ENCODE measurements around the gene ZNF565.
"Not testable (repeated sequence)": the region's sequence is repeated elsewhere in the genome, so short reads cannot be mapped to it uniquely, and the experiment has no call there.

ZNF565 gene
- 9.7 to 13.1 (median 11.6) reads per million in 4 donors for total RNA-seq

DNA sequence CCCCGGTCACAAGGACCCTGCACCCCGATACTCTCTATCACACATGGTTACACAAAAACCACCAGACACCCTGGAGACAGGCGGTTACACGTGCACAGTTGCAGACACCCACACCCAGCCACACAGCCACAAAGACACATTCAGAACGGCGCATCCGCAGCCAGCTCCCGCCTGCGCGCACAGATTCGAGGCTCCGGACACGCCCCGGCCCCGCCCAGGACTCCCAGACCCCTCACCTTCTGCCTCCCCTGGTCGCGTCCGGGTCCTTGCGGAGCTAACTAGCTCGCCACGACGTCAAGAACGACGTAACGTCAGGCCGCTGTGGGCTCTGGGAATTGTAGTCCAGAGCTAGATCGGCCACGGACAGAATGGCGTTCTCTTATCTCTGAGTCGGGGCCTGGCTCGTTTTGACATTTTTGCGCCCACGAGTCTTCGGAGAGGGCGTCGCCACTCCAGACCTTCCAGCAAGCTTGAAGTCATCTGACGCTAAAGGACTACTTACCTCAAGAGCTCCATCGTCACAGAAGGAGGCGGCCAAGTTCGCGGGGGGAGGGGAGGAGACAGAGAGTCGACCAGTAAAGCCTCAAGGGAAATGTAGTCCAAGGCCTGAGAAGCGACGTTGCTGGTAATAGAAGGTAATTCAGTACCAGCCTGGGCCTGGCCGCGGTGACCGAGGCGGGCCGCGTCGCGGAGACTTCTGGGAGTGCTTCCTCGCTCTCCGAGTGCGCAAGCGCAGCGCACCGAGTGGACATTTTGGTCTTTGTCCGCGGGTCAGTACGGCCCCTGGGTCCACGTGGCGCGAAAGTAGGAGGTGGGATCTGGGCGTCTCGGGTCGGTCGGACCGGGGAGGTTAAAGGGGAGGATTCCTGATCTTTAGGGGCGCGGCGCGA is at the start of gene ZNF565, which contains the start of gene ZNF146:
TSS of gene ZNF565 (minus strand) at position 280 of the 890 bp plus-strand sequence. CDS start 12,680 bp downstream, outside the sequence.
TSS of gene ZNF146 (plus strand) at position 721 of the 890 bp plus-strand sequence. CDS start 21,335 bp downstream, outside the sequence.
- peak; percentile 92 to 98 (median 93) for DNase-seq

DNA sequence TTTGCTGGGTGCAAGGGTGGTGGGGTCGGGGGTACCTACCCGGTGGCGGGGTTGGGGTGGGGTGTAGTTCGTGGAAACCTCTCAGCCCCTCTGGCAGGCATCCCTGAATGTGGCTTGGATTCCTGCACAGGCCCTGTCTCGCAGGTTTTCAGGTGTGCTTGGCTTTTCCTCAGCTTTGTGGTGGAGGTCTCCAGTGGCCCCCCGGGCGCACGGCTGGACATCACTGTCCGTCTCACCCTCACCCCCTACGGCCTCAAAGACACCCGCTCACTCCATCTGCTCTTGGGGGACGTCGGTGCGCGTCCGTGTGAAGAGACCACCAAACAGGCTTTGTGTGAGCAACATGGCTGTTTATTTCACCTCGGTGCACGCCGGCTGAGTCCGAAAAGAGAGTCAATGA is 44.7 kb upstream of the ZNF565 start:
- DNase-seq, result no peak

DNA sequence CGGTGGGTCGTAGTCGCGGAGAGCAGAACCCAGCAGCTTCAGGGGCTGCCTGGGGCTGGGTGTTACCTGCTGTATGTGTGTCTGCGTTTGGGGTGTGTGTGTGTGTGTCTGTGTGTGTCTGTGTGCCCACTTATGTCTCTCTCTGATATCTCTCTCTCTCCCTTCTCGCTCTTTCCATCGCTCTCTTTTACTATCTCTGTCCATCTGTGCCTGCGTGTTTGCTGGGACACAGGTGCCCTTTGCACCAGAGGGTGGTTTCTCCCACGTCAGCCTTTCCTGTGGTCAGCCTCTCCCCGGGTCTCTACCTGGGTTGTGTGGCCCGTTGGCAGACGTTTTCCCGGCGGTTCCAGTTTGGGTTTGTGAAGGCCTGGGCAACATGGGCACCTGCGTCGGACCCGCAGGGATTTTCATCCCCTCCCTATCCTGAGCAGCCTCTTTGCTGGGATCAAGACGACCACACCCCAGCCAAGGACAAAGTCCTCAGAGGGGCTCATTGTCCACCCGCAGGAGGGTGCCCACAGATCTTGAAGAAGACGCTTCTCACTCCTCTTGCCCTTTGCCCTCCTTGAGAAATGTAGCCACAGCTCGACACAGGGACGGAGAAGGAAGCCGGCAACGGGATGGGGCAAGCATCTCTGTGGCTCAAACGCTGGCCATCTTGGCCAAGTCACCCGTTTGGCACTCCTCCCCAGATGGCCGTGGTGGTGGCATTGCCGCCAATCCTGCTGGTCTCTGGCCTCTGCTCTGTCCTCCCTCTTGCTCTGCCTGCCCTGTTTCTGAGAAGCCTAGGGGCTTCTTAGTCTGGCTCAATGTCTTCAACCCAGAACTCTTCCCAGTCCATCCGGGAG is 43.8 kb upstream of the ZNF565 start:
- no peak for DNase-seq

DNA sequence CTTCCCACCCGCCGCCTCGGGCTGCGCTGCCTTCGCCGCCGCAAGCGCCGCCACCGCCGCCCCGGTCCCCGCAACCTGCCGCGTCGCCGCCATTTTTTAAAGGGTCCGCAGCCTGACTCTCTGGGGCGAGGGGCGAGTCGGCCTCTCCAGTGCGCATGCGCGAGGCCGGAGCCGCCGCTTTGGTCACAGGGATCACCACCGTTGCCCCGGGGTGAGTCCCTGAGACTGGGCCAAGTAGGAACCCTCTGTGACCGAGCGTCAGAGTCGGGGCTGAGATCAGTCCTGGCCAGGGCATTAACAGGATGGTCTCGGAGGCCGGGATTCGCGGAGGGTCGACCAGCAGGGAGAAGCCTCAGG is 43.0 kb upstream of the ZNF565 start:
- DNase-seq, result no peak

DNA sequence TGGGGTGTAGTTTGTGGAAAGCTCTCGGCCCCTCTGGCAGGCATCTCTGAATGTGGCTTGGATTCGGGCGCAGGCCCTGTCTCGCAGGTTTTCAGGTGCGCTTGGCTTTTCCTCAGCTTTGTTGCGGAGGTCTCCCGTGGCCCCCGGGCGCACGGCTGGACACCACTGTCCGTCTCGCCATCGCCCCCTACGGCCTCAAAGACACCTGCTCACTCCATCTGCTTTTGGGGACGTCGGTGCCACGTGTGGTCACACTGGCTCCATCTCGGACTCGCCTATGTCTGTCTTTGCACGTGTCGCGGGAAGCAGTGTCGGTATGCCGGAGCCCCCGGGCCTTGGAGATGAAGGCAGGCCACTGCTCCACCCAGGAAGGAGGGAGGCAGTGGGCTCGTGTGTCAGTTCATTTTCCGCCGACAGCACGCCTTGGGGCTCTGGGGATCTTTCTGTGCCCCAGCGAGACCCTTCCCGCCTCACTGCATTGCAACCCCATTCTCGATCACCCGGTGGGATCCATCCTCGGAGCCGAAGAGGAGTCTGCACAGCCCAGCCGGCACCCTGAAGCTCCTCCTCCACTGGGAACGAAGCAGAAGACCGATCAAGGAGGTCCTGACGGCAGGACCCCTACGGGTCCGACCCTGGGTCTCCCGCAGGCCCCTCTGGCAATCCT is 42.5 kb upstream of the ZNF565 start:
- DNase-seq, result no peak

DNA sequence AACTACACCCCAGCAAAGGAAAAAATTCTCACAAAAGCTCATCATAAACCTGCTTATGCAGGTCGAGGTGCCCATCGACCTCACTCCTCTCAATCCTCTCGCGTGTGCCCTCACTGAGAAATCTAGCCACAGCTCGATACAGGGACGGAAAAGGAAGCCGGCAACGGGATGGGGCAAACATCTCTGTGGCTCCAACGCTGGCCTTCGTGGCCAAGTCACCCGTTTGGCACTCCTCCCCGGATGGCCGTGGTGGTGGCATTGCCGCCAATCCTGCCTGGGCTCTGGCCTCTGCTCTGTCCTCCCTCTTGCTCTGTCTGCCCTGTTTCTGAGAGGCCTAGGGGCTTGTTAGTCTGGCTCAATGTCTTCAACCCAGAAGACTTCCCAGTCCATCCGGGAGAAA is 41.6 kb upstream of the ZNF565 start:
- no peak for DNase-seq

DNA sequence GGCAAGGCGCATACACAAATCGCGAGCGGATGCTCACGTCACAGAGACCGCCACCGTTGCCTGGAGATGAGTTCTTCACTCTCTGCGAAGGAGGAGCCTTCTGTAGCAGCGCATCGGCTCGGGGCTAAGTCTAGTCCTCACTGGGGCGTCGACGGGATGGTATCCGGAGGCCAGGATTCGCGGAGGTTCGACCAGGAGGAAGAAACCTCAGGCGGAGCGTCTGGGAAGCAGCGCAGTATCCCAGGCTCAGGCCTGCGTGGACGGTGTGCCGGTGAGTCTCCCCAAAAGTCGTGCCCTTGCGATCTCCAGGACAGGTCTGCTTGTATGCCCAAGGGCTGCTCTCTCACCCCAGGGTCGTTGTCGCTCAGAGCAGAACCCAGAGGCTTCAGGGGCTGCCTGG is 40.9 kb upstream of the ZNF565 start:
- DNase-seq, result no peak

DNA sequence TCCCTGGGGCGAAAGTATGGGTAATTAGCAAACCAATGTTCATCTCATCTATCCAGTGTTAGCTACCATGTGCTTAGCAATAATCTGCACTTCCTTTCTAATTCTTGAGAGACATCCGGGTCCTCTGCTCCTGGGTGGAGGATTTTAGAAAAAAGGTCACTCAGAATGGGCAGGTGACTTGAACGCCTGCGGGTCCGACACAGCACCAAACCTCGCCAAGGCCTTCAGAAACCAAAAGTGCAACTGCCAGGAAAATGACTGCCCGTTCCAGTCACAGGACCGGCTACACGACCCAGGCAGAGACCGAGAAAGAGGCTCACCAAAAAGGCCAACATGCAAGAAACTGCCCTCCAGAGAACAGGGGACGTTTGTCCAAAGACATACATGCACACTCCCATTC is 40.4 kb upstream of the ZNF565 start:
- no peak for DNase-seq

DNA sequence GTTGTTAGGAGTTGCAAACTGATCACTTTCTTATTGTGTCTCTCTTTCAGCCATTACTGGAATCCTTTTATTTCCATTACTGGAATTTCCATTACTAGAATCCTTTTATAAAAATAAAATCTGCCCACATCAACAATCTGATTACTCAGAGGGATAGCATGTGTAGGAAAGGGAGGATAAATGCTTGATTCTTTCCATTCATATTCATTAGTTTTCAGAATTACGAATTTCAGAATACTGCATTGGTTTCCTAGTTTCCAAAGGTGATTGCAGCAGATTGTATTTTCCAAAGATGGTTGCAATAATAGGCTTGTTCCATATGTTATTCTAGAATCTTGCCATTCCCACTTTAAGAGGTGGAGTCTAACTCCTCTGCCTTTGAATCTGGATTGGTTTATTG is 37.6 kb upstream of the ZNF565 start:
- DNase-seq, result no peak

DNA sequence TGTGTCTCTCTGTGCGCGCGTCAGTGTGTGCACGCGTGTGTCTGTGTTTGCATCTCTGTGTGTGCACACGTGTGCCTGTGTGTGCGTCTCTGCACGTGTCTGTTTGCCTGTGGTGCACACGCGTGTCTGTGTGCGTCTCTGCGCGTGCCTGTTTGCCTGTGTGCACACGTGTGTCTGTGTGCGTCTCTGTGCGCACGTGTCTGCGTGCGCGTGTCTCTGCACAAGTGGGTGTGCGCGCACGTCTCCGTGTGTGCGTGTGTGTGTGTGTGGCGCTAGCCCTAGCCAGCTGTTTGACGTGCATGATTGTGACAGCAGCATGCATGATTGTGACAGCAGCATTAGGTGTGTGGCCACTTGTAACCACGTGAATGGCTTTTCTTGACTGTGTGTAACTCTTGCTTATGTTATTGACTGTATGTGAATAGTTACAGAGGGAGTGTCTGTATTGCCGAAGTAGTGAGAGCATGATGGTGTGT is 31.6 kb upstream of the ZNF565 start:
- DNase-seq, result no peak

DNA sequence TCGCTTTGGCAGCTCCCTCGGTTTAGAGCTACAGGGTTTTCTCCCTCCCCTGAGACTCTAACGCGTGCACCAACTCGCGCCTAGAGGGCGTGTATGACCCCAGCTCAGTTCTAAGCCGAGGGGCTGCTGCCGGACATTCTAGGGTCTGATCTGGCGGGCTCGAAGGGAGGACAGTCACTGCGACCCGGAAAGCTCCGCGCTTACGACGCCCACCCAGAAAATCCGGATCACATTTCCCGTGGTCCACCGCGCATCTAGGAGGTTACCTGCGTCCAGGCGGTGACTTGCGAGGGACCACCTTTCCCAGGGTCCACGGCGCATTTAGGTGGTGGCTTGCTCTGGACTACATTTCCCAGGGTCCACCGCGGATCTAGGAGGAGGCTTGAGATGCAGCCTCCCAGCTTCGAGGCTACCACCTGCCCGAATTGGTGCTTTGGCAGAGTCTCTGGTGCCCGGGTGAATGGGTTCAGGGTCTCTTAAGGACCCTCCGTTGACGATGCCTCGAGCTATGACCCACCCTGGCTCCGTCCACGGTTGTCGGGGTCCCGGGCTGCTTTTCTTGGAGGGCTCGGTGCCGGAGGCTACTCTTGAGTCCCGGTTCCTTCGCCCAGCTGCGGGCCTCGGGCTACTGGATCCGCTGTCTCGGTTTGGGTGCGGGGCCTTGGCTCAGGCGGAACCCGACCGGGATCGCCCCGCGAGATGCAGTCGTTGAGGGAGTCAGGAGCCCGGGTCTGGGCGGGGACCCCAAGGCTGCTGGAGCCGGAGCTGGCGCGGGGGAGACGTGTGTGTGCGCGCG is 30.9 kb upstream of the ZNF565 start:
- no peak for DNase-seq

DNA sequence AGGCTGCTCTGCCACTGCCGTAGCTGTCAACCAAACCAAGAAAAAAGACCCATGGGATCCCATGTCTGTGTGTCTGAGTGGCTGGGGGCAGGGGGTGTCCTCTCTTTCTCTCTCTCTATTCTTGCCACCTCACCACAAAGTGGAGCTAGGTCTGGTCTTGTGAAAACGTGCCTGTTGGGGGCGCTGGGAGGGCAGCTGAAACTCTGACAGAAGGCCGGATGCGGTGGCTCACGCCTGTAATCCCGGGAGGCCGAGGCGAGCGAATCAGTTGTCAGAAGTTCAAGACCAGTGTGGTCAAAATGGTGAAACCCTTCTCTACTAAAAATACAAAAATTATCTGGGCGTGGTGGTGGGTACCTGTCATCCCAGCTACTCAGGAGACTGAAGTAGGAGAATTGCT is 29.6 kb upstream of the ZNF565 start:
- no peak for DNase-seq

DNA sequence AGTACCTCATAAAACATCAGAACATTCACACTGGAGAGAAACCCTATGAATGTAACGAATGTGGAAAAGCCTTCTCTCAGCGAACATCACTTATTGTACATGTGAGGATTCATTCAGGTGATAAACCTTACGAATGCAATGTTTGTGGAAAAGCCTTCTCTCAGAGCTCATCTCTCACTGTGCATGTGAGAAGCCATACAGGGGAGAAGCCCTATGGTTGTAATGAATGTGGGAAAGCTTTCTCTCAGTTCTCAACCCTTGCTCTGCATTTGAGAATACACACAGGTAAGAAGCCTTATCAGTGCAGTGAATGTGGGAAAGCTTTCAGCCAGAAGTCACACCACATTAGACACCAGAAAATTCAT is 22.5 kb upstream of the ZNF565 start:
- no peak for DNase-seq

DNA sequence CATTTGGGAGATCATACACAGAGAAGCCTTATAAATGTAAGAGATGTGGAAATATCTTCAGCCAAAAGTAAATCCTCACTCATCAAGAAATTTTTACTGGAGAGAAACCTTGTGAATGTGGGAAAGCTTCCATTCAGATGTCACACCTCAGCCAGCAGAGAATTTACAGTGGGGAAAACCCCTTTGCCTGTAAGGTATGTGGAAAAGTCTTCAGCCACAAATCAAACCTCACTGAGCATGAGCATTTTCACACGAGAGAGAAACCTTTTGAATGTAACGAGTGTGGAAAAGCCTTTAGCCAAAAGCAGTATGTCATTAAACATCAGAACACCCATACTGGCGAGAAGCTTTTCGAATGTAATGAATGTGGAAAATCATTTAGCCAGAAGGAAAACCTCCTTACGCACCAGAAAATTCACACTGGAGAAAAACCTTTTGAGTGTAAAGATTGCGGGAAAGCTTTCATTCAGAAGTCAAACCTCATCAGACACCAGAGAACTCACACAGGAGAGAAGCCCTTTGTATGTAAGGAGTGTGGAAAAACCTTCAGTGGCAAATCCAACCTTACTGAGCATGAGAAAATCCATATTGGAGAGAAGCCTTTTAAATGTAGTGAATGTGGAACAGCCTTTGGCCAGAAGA is 22.0 kb upstream of the ZNF565 start:
- no peak for DNase-seq

DNA sequence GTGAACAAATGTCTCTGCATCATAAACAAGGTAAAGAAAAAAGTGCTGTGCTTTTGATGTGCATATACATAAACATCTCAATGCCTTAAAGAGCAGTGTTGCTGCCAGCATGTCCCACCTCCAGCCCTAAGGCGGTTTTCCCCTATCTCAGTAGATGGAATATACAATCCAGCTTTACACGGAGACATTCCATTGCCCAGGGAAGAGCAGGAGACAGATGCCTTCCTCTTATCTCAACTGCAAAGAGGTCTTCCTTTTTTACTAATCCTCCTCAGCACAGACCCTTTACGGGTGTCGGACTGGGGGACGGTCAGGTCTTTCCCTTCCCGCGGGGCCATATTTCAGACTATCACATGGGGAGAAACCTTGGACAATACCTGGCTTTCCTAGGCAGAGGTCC is 19.2 kb upstream of the ZNF565 start:
- DNase-seq, result not testable (repeated sequence)

DNA sequence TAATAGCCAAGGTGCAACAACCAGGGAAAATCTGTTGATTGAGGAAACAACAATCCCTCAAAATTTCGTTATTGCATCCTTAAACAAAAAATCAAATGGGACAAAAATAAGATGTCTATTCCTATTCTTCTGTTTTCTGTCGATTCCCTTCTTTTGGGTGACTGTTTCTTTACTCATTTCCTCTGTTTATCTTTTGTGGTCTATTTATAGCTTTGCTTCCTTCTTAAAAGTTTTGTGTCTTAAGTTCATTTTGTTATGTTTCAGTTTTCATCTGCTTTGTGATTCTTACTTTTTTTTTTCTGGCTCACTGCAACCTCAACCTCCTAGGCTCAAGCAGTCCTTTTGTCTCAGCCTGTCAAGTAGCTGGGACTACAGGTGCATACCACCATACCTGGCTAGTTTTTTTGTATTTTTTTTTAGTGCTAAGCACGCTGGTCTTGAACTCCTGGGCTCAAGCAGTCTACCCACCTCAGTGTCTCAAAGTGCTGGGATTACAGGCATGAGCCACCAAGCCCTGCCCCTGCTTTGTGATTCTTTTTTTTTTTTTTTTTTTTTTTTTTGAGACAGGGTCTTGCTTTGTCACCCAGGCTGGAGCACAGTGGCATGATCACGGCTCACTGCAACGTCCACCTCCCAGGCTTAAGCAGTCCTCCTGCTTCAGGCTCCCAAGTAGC is 10.9 kb upstream of the ZNF565 start:
- no peak for DNase-seq

DNA sequence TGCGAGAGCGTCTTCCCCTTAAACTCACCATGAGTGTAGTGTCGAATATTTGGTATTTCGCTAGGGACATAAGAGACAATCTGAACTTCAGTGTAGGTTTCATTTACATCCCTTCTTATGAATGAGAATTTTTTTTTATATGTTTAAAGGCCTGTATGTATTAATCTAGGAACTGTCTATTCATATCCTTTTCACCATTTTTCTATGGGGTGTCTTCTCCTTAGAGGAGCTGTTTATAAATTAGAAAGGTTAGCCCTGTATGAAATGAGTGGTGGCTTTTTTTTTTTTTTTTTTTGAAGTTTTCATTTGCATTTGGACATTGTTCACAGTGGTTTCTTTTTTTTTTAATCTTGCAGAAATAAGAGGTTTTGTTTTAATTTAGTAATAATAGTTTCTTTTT is 8.0 kb upstream of the ZNF565 start:
- no peak for DNase-seq

DNA sequence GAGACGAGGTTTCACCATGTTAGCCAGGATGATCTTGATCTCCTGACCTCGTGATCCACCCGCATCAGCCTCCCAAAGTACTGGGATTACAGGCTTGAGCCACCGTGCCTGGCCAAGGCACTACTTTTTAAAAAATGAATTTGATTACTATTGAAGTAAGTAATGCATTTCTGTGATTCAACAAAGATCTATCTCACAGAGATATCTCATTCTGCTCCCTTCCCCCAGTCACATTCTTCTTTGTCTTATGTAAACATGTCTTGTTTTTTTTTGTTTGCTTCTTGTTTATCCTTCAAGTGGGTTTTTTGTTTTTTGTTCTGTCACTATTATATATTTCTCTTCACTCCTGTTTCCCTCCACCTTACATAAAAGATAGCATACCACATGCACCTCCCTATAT is 7.0 kb upstream of the ZNF565 start:
- no peak for DNase-seq

DNA sequence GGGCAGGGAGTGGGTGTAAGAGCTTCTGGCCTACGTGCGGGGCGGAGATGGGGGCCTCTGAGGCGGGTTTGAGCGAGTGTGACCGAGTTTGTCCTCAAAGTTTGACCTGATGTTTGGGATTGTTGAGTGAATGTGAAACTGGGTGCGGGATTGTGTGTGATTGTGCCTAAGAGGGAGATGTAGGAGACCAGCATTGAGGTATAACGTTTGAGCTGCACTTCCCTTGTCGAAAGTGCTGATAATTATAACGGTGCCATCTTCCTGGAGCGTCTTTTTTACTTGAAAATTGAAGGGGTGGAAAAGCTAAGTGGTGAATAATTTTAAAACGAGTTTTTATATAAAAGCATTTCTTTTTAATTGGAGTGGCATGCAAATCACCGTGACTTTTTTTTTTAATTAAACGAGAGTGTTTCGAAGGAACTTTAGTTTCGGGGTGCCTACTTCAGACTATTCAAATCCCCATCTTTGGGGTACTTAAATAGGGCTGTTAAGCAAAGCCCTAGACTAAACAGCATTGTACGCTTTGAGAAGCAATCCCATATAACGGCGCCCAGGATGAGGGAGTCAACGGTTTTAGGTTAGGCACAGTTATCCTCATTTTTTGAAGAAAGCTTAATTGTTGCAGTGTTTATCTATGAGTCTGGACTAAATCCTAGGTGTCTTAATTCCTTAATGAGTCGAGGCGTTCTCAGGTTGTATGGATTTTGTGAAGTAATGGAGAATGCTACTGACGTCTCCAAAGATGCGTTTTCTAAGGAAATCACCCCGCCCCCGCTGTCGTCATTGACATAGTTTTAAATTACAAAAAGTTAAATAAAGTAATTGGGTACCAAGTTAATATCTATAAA is 1.0 kb upstream of the ZNF565 start:
- DNase-seq, result no peak

DNA sequence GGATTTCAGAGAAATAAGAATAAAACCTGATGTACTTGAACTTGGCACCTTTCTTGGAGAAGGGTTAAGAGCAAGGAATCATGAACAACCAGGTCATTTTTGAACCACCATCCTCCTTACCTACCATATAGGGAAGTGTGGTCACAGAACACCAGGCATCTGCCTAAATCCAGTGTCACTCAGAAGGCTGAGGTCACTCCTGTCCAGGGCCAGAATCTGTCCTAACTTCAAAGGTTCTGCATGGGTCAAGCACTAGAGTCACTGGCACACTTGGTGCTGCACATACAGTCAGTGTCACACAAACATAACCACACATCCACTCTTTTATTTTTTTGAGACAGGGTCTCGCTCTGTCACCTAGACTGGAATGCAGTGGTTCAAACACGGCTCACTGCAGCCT is 1.6 kb downstream of the ZNF565 start:
- no peak for DNase-seq

Measured in T-helper 1 cell (primary cell).